ENCODE measurements around the gene ELF4.

Gene ELF4

DNA sequence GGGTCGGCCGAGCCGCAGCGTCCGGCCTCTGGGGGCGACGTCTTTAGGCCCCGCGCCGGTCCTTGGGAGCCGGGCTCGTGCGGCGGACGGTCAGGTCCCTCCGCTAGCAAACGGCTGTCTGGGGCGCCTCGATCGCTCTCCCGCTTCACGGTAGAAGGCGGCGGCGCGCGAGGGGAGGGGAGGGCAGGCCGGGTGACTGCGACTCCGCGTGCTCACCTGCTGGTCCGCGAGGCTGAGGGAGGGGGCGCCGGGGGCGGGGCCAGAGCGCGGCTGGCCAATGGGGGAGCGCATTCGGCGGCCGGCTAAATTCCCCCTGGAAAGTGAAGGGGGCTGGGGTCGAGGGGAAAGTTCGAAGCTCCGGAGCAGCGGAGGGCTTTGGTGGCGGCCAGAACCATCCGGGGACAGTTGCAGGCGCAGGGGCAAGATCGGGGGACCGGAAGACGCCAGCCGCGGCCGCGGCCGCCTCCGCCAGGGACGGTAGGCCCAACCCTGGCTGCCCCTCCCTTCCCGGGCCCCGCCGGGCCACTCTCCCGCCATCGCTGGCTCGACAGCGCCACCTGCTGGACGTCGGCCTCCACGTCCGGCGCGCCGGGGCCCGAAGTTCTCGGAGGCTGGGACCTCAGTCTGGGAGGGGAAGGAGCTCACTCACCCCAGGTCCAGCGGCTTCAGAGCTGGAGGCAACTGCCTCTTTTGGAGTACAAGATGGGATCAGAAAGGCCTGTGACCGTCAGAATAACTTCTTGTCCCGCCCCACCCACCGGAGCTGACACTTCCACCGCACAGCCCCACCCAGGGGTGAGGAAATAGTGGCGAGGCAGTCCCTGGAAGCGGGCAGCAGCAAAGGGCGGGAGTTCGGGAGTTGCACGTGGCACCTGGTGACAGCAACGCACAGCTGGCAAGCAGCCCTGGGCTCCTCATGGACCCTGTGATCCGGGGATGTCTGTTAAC, 49.9 kb downstream of the ELF4 start:
- H3K36me3 ChIP-seq: no peaks in the 10 kb centered on the region
- no peaks in the 10 kb centered on the region for H3K9me3 ChIP-seq
- DNase-seq: peak; percentile 84
- TF ChIP-seq, protein P1, sequence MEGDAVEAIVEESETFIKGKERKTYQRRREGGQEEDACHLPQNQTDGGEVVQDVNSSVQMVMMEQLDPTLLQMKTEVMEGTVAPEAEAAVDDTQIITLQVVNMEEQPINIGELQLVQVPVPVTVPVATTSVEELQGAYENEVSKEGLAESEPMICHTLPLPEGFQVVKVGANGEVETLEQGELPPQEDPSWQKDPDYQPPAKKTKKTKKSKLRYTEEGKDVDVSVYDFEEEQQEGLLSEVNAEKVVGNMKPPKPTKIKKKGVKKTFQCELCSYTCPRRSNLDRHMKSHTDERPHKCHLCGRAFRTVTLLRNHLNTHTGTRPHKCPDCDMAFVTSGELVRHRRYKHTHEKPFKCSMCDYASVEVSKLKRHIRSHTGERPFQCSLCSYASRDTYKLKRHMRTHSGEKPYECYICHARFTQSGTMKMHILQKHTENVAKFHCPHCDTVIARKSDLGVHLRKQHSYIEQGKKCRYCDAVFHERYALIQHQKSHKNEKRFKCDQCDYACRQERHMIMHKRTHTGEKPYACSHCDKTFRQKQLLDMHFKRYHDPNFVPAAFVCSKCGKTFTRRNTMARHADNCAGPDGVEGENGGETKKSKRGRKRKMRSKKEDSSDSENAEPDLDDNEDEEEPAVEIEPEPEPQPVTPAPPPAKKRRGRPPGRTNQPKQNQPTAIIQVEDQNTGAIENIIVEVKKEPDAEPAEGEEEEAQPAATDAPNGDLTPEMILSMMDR (IDR thresholded peaks at IDR 0.05; ENCODE audit: low read depth, low read length): peak; percentile 58
- H3K4me3 ChIP-seq (ENCODE audit: low read depth, low read length): peak overlapping the region; percentile 49
- H3K27me3 ChIP-seq: no peaks in the 10 kb centered on the region
- no peaks in the 10 kb centered on the region for H3K4me1 ChIP-seq

DNA sequence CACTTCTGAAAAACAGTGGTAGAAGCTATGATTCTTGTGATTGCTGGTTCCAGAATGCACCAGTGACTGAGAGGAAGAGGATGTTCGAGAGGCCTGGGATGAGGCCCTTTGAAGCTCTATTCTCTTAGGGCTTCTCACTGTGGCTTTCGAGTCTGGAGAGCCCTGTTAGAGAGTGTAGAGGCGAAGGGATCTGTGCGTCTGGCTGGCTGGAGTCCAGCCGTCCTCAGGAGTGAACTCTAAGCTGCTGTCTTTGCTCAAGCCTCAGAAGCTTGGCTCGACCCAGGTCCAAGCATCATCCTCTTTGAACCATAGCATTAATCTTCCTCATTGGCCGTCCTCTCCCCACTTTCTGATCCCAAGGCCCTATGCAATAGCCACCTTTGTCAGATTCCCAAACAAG, 51.6 kb downstream of the ELF4 start:
- TF ChIP-seq, protein P1 (IDR thresholded peaks at IDR 0.05; ENCODE audit: low read depth, low read length): no peak
- no peak for DNase-seq
- Histone ChIP-seq H3K27me3 (no peaks in the 10 kb centered on the region), H3K4me3 (ENCODE audit: low read depth, low read length) (no peak overlapping the region), H3K36me3 (no peaks in the 10 kb centered on the region), H3K9me3 (no peaks in the 10 kb centered on the region), H3K4me1 (no peaks in the 10 kb centered on the region)

DNA sequence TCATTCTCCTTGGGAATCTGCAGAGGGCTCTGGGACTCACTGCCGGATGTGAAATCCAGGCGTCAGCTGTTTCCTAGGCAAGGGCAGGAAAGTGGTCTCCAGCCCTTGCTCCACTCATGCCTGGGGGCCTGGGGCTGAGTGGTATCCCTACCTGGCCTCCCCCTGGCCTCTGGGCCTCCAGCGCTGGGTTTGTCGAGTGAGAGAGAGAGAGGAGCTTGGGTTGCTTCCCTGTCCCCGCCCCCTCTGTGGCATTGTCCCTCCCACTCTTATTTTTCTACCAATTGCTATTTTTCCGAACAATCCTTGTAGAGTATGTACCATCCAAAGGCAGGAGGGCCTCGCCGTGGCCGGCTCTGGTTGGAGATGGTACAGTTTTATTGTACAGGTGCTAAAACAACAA, 53.1 kb downstream of the ELF4 start:
- no peaks in the 10 kb centered on the region for H3K36me3 ChIP-seq
- H3K4me1 ChIP-seq: no peaks in the 10 kb centered on the region

DNA sequence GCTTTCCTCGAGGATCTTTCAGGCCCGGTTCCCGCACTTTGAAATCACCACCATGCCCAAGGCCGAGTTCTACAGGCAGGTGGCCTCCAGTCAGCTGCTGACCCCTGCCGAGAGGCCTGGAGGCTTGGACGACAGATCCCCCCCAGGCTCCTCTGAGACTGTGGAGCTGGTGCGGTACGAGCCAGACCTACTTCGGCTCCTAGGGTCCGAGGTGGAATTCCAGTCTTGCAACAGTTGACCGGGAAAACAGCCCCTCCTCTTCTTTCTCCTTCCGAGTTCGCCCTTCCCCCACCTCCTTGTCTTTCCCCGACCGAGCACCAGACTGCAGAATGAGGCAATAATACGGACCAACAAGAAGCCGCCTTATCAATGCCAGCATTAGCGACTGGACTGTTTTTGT, 54.4 kb downstream of the ELF4 start:
- no peaks in the 10 kb centered on the region for H3K9me3 ChIP-seq
- H3K27me3 ChIP-seq: no peaks in the 10 kb centered on the region
- H3K36me3 ChIP-seq: no peaks in the 10 kb centered on the region
- TF ChIP-seq, protein P1 (IDR thresholded peaks at IDR 0.05; ENCODE audit: low read depth, low read length): no peak
- no peak overlapping the region for H3K4me3 ChIP-seq (ENCODE audit: low read depth, low read length)
- no peaks in the 10 kb centered on the region for H3K4me1 ChIP-seq
- no peak for DNase-seq

More for the DNA sequence above, 53.1 kb downstream of the ELF4 start:
- DNase-seq: no peak
- no peak overlapping the region for H3K4me3 ChIP-seq (ENCODE audit: low read depth, low read length)
- no peaks in the 10 kb centered on the region for H3K27me3 ChIP-seq
- H3K9me3 ChIP-seq: no peaks in the 10 kb centered on the region
- TF ChIP-seq, protein P1 (IDR thresholded peaks at IDR 0.05; ENCODE audit: low read depth, low read length): no peak

DNA sequence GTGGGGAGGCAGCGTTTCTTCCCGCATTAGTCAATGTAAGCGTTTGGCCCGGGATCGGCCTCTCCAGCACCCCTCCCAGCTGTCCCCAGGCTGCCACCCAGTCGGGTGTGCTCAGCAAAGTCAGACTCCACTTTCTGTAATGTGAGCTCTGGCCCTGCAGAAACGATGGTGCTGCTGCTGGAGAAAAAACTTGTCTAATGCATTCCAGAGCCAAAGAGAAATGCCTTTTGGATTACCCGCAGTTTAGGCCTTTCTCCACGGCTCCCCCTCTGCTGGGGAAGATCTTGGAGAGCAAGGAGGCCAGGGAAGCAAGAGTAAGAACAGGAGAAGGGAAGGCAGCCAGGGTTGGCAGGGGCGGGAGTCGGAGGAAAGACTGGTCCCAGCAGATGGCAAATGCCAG, 55.2 kb downstream of the ELF4 start:
- Histone ChIP-seq H3K4me3 (ENCODE audit: low read depth, low read length) (no peak overlapping the region), H3K4me1 (no peaks in the 10 kb centered on the region), H3K9me3 (no peaks in the 10 kb centered on the region), H3K36me3 (no peaks in the 10 kb centered on the region), H3K27me3 (no peaks in the 10 kb centered on the region)
- TF ChIP-seq, protein P1 (IDR thresholded peaks at IDR 0.05; ENCODE audit: low read depth, low read length): no peak
- no peak for DNase-seq

DNA sequence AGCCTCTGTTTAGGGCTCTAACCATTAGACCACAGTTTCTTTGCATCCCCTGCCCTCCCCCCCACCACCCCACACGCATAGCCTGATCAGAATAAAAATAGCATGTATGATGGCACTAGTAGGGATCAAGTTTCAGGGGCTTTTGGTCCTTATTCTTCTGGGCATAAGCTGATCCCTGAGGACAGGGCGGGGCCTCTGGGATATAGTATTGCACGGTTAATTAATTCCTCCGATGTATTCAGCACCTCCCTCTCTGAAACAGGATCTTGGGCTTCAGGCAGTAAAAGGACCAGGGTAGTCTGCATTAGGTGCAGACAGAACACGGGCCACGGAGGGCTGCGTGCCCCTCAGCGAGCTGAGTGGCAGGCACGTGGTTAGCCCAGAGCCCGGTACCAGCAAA, 57.1 kb downstream of the ELF4 start:
- TF ChIP-seq, protein P1 (IDR thresholded peaks at IDR 0.05; ENCODE audit: low read depth, low read length): no peak
- no peak for DNase-seq
- Histone ChIP-seq H3K27me3 (no peaks in the 10 kb centered on the region), H3K9me3 (no peaks in the 10 kb centered on the region), H3K4me3 (ENCODE audit: low read depth, low read length) (no peak overlapping the region), H3K4me1 (no peaks in the 10 kb centered on the region), H3K36me3 (no peaks in the 10 kb centered on the region)
